T-helper 2 cell treated with Interferon-gamma antibody and Interleukin-4, amounts not matched to agents 100 ng/mL and 5 ng/mL, for 36 hours (primary cell): ENCODE measurements around the gene PLEKHG5. TPM values are rescaled to one million over a fixed set of nuclear protein-coding genes. Genes with fewer than 3 reads are reported as not detected.

ENCODE experiments used
- intact Hi-C: fragments of 100-400 bp; cut with micrococcal nuclease; formaldehyde crosslinking; loops from one replicate; pipeline ENCODE4 v1.15.1; 2023
- total RNA-seq: library from RNA; stranded (reverse); gene quantifications from 2 replicates; pipeline ENCODE4 v1.2.3, GENCODE V29; 2022

Gene PLEKHG5
- total RNA-seq, 1 donor from 2014 or later: 1.4 TPM

- intact Hi-C loops: no loop called here
These were observed 18.4 kb upstream of the PLEKHG5 start for GRCh38 chr1:6509919-6510291.

GRCh38 chr1:6509220-6509918, 17.9 kb upstream of the PLEKHG5 start:
- intact Hi-C loops: no loop called here

- intact Hi-C loops: no loop called here
These were observed 17.3 kb upstream of the PLEKHG5 start for GRCh38 chr1:6508816-6509189.

GRCh38 chr1:6508154-6508815, 16.8 kb upstream of the PLEKHG5 start:
- intact Hi-C loops: no loop called here

GRCh38 chr1:6507461-6507911, 16.0 kb upstream of the PLEKHG5 start:
- intact Hi-C loops: no loop called here

GRCh38 chr1:6507037-6507428, 15.6 kb upstream of the PLEKHG5 start:
- intact Hi-C loops: no loop called here

GRCh38 chr1:6506210-6507036, 15.0 kb upstream of the PLEKHG5 start:
- intact Hi-C loops: no loop called here

- intact Hi-C loops: no loop called here
These were observed 14.1 kb upstream of the PLEKHG5 start for GRCh38 chr1:6505367-6506209.

GRCh38 chr1:6504887-6505286, 13.4 kb upstream of the PLEKHG5 start:
- intact Hi-C loops: no loop called here

- intact Hi-C loops: no loop called here
These were observed 12.6 kb upstream of the PLEKHG5 start for GRCh38 chr1:6503884-6504602.

- intact Hi-C loops: no loop called here
These were observed 10.8 kb upstream of the PLEKHG5 start for GRCh38 chr1:6502000-6502891.

GRCh38 chr1:6501279-6501813, 9.9 kb upstream of the PLEKHG5 start:
- intact Hi-C loops: no loop called here

GRCh38 chr1:6500544-6501278, 9.2 kb upstream of the PLEKHG5 start:
- intact Hi-C loops: no loop called here

- intact Hi-C loops: no loop called here
These were observed 7.8 kb upstream of the PLEKHG5 start for GRCh38 chr1:6499296-6499695.

GRCh38 chr1:6498576-6499111, 7.2 kb upstream of the PLEKHG5 start:
- intact Hi-C loops: no loop called here

GRCh38 chr1:6497867-6498575, 6.6 kb upstream of the PLEKHG5 start:
- intact Hi-C loops: no loop called here

GRCh38 chr1:6497215-6497866, 5.9 kb upstream of the PLEKHG5 start:
- intact Hi-C loops: no loop called here
